Lower lobe of right lung (tissue), 2 donors: Measurements from ENCODE around the gene MRPL55. TPM values are rescaled to one million over a fixed set of nuclear protein-coding genes. Genes with fewer than 3 reads are reported as not detected.
A peak's percentile ranks its signal among the peaks of the same experiment; 100 is the strongest.

Experiments
- ATAC-seq, 2 donors: fragments of 200-7000 bp; cut with Tn5 transposase; one replicate each; pipeline ENCODE4 v1.9.1; 2020 to 2022; ENCODE audit warnings: mild to moderate bottlenecking in 2 of 2, moderate library complexity in 2 of 2
- DNase-seq: peaks from one replicate; pipeline ENCODE4 v3.0.0-alpha.2; 2020
- H3K27ac ChIP-seq: fragments of 200-600 bp; one replicate; pipeline ENCODE4 v1.8.0; 2022
- H3K27me3 ChIP-seq: fragments of 200-600 bp; one replicate; pipeline ENCODE4 v1.8.0; 2022; ENCODE audit warnings: low read depth
- H3K36me3 ChIP-seq: fragments of 200-600 bp; one replicate; pipeline ENCODE4 v1.8.0; 2022; ENCODE audit warnings: mild to moderate bottlenecking
- H3K4me1 ChIP-seq: fragments of 200-600 bp; one replicate; pipeline ENCODE4 v1.8.0; 2022
- H3K4me3 ChIP-seq: fragments of 200-600 bp; one replicate; pipeline ENCODE4 v1.8.0; 2022; ENCODE audit warnings: mild to moderate bottlenecking
- H3K9me3 ChIP-seq: fragments of 200-600 bp; one replicate; pipeline ENCODE4 v1.8.0; 2022
- intact Hi-C: fragments of 100-400 bp; cut with DNase I; formaldehyde crosslinking; loops from one replicate; pipeline ENCODE4 v1.11.0; 2022
- total RNA-seq: library from RNA; stranded (reverse); fragmentation: NEBNext Ultra II Directional; extraction: Animal tissue kit (Norgen Biotek cat#: 25700); gene quantifications from one replicate; pipeline ENCODE4 v1.2.1, GENCODE V29; 2021
- TF ChIP-seq, protein P1 (sequence below): fragments of 200-600 bp; IDR thresholded peaks from one replicate; pipeline ENCODE4 v1.8.0; 2022; ENCODE audit warnings: antibody characterized with exemption, mild to moderate bottlenecking
- donor health status: DM: no; HTN: yes; CAD: no; lungs with severe emphysema.

The MRPL55 gene
- total RNA-seq, 1 donor from 2014 or later, result 43.6 TPM

GRCh38 chr1:228105270-228105995 is 3.7 kb downstream of the MRPL55 start:
- Histone ChIP-seq H3K4me3 (no peak overlapping the region), H3K4me1 (peaks cover 41% of the 10 kb centered on the region), H3K36me3 (peaks cover 28% of the 10 kb centered on the region), H3K27me3 (no peaks in the 10 kb centered on the region), H3K27ac (no peak overlapping the region), H3K9me3 (no peaks in the 10 kb centered on the region)
- DNase-seq (no peak), ATAC-seq (no peak)
- intact Hi-C loops, result no loop called here
- TF ChIP-seq, protein P1, sequence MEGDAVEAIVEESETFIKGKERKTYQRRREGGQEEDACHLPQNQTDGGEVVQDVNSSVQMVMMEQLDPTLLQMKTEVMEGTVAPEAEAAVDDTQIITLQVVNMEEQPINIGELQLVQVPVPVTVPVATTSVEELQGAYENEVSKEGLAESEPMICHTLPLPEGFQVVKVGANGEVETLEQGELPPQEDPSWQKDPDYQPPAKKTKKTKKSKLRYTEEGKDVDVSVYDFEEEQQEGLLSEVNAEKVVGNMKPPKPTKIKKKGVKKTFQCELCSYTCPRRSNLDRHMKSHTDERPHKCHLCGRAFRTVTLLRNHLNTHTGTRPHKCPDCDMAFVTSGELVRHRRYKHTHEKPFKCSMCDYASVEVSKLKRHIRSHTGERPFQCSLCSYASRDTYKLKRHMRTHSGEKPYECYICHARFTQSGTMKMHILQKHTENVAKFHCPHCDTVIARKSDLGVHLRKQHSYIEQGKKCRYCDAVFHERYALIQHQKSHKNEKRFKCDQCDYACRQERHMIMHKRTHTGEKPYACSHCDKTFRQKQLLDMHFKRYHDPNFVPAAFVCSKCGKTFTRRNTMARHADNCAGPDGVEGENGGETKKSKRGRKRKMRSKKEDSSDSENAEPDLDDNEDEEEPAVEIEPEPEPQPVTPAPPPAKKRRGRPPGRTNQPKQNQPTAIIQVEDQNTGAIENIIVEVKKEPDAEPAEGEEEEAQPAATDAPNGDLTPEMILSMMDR, result no peak

- Histone ChIP-seq H3K27ac (no peak overlapping the region), H3K9me3 (no peaks in the 10 kb centered on the region), H3K4me1 (peaks cover 35% of the 10 kb centered on the region), H3K27me3 (no peaks in the 10 kb centered on the region), H3K36me3 (peaks cover 34% of the 10 kb centered on the region), H3K4me3 (no peak overlapping the region)
- TF ChIP-seq, protein P1, result no peak
- no peak for DNase-seq
- no peak for ATAC-seq
- intact Hi-C loops, result no loop called here
These were observed 4.4 kb downstream of the MRPL55 start for GRCh38 chr1:228104526-228105269.

DNA sequence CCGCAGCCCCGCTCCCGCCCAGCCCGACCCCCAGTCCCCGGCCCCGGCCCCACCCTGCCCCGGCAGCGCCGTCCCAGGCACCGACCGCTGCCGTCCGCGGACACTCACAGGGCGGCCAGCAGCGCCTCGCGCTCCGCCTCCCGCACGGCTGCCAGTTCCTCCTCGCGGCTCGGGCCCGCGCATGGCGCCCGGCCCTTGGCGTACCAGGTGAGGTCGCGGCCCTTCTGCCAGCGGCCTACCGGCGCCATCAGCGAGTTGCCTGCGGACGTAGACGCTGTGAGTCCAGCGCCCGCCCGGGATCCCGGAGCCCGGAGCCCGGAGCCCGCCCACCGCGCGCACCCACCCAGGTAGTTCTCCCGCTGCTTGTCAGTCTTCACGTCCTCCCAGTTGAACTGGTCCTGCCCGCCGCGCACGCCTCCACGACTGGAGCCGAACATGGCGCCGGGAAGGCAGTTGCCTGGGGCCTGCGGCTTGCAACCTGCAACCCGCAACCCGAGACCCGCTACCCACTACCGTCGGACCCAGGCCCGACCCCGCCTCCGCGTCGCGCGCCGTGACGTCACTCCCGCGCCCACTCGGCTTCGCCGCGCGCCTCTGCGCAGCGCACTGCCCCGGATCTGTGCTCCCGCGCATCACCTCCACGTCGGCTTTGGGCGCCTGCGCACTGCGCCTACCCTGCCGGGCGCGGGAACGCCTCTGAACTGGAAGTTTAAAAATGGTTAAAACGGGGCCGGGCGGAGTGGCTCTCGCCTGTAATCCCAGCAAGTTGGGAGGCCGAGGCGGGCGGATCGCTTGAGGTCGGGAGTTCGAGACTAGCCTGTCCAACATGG is 6.1 kb downstream of the MRPL55 start, which contains the start of gene C1orf35:
C1orf35 (minus strand) TSS at position 535 of the 830 bp plus-strand sequence; CDS start at position 437, 98 bp downstream.
- Histone ChIP-seq H3K36me3 (peaks cover 51% of the 10 kb centered on the region), H3K4me1 (peaks cover 27% of the 10 kb centered on the region), H3K27ac (peak within 1 kb of the TSS; percentile 88), H3K27me3 (no peaks in the 10 kb centered on the region), H3K9me3 (no peaks in the 10 kb centered on the region), H3K4me3 (peak within 1 kb of the TSS; percentile 90)
- intact Hi-C loops, result no loop called here
- DNase-seq (peak; percentile 96), ATAC-seq (peak; percentile 94)
- TF ChIP-seq, protein P1, result no peak

DNA sequence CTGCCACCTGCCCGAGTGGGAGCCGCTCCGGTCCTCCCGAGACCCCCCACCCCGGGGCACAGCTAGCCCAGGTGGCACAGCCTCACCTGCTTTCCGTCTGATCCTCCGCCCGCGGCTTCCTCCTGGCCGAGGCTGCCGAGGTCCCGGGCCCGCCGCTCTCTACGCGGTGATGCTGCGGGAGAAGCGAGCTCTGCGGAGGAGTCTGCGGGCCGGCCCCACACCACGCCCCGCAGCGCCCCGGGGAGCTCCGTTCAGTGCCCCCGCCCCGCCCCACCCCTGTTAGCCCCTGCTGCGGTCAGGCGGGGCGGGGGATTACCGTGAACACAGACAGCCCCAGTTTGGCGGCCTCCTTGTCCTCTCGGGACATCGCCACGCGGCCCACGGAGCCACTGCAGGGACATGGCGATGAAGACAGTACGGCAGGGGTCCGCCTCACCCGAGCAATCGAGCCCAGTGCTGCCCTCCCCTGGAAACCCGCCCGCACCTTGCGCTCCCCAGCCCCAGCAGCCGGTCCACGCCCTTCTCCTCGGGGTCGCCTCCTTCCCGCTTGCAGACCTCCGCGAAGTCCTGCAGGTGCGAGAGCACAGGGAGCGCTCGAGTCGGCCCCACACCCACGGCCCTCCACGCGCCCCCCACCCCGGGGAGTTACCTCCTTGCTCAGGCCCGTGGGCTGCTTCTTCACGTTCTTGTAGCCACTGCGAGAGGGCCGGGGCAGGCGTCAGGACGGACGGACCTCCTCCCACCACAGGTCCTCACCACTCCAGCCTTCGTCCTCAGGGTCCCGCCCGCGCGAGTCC is 6.9 kb downstream of the MRPL55 start:
- Histone ChIP-seq H3K27ac (peak overlapping the region; percentile 88), H3K36me3 (peaks cover 53% of the 10 kb centered on the region), H3K4me3 (peak overlapping the region; percentile 90), H3K9me3 (no peaks in the 10 kb centered on the region), H3K4me1 (peaks cover 22% of the 10 kb centered on the region), H3K27me3 (no peaks in the 10 kb centered on the region)
- intact Hi-C loops, result no loop called here
- ATAC-seq, result peak; percentile 43 to 46
- TF ChIP-seq, protein P1, result peak; percentile 30
- DNase-seq, result no peak
